AG04450 (cell line): ENCODE data around the gene GPC6. TPM values are rescaled to one million over a fixed set of nuclear protein-coding genes. Genes with fewer than 3 reads are reported as not detected.

Experiments
- CTCF ChIA-PET: fragments of 300-600, 350-600 bp; formaldehyde crosslinking; extraction: SDS; loops from one replicate; lab custom pipeline; 2022; ENCODE audit warnings: antibody characterized with exemption, inconsistent platforms; lab: Charles Lee
- POLR2A ChIA-PET: fragments of 350-600 bp; formaldehyde crosslinking; extraction: SDS; loops from one replicate; lab custom pipeline; 2021; ENCODE audit warnings: antibody characterized with exemption, inconsistent platforms; lab: Yijun Ruan, JAX
- DNase-seq: peaks from one replicate; pipeline ENCODE4 v3.0.0-alpha.2; 2011; ENCODE audit warnings: low read depth, low spot score
- H3K27ac ChIP-seq: one replicate; pipeline ENCODE4 v1.5.1; 2012; ENCODE audit warnings: low read depth, low read length, control low read depth
- H3K27me3 ChIP-seq: one replicate; pipeline ENCODE4 v1.6.0; 2012; ENCODE audit warnings: low read length; ENCODE audit not compliant: control insufficient read depth, insufficient read depth
- H3K4me3 ChIP-seq: 2 replicates; pipeline ENCODE4 v1.5.1; 2011; ENCODE audit warnings: mild to moderate bottlenecking, low read depth, low read length, control low read depth
- H3K9me3 ChIP-seq: 2 replicates; pipeline ENCODE4 v1.5.1; 2012; ENCODE audit warnings: low read length; ENCODE audit not compliant: control insufficient read depth, insufficient read depth
- polyA plus RNA-seq: library from polyadenylated mRNA; depleted of rRNA; stranded (reverse); fragments of >200 nt; gene quantifications from 2 replicates; pipeline ENCODE4 v1.2.3, GENCODE V29; 2011
- TF ChIP-seq, protein P1 (sequence below): IDR thresholded peaks from 2 replicates; pipeline ENCODE4 v1.5.1; 2011; ENCODE audit warnings: low read depth, low read length, control low read depth, inconsistent platforms

The GPC6 gene
- polyA plus RNA-seq, 1 experiment: 40.4 TPM

DNA sequence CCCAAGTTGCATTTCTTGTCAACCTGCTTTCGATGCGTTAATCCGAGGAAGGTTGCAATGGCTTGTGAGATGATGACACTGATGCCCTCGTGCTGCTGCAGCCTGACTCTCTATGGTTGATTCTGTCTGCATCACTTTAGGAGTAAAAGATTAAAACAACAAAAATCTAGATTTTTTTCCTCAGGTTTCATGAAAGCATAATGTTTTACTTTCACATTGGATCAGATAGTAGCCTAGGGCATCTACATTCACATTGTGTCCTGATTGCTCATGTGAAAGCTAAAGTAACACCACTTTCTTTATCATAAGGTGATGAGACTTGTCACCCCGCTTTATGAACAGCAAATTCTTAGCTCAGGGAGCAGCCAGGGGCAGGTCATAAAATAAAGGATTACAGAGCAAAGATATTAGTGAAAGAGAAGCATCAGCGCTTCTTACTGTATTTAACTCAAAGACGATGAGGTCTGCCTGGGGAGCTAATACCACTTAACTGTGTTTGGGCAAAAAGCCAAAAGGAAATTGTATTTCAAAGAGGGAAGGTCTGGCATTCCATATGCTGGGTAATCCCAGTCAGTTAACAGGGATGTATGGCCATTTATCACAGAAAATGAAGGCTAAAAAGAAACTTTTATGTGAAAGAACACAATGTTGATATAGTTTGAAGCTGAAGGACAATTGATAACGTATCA, 270.5 kb downstream of the GPC6 start:
- Histone ChIP-seq H3K4me3 (no peak overlapping the region), H3K27ac (no peak overlapping the region), H3K9me3 (no peaks in the 10 kb centered on the region), H3K27me3 (no peaks in the 10 kb centered on the region)
- ChIA-PET POLR2A (no interaction called here), CTCF (no interaction called here)
- TF ChIP-seq, protein P1, sequence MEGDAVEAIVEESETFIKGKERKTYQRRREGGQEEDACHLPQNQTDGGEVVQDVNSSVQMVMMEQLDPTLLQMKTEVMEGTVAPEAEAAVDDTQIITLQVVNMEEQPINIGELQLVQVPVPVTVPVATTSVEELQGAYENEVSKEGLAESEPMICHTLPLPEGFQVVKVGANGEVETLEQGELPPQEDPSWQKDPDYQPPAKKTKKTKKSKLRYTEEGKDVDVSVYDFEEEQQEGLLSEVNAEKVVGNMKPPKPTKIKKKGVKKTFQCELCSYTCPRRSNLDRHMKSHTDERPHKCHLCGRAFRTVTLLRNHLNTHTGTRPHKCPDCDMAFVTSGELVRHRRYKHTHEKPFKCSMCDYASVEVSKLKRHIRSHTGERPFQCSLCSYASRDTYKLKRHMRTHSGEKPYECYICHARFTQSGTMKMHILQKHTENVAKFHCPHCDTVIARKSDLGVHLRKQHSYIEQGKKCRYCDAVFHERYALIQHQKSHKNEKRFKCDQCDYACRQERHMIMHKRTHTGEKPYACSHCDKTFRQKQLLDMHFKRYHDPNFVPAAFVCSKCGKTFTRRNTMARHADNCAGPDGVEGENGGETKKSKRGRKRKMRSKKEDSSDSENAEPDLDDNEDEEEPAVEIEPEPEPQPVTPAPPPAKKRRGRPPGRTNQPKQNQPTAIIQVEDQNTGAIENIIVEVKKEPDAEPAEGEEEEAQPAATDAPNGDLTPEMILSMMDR: no peak
- no peak for DNase-seq

DNA sequence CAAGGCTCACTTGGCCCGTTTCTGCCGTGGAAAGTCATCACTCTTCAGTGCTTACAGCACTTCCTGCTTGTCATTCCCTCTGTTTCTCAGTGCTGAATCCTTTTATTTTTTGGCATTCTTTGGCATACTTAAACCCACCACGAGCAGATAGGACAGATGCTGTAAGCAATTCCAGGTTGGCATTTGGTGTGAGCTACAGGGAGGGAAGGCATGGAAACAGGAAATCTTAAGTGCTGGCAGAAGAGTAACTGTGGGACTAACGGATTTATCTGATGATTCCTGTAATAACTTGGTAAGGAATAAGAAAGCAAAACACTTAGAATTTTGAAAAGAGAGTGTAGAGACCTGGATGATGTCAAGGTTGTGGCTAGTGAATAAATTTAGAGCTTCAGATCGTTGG, 273.4 kb downstream of the GPC6 start:
- Histone ChIP-seq H3K4me3 (no peak overlapping the region), H3K27me3 (no peaks in the 10 kb centered on the region), H3K9me3 (no peaks in the 10 kb centered on the region), H3K27ac (no peak overlapping the region)
- POLR2A ChIA-PET: no interaction called here
- TF ChIP-seq, protein P1: no peak
- DNase-seq: no peak
- CTCF ChIA-PET: interaction anchor here (0.7 kb wide), 1 partner anchor 13 kb away, joined by 3 read pairs; no protein-coding TSS in a partner anchor

DNA sequence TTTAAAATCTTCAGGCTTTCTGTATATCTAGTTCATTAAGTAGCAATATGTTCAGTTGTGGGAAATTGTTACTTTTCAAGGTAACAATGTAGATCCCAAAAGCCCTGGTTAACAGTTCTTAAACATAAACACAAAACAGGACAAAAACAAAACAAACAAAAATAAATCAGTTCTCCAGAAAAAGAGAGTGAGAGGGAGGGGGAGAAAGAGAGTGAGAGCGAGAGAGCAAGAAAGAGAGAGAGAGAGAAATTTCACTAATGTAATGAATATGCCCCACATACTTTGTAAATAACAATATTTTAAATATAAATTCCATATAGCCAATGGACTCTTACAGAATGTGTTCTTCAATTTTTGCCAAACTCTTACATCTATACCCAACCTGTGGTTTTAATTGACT, 275.5 kb downstream of the GPC6 start:
- DNase-seq: no peak
- no peak overlapping the region for H3K27ac ChIP-seq
- H3K9me3 ChIP-seq: no peaks in the 10 kb centered on the region
- ChIA-PET CTCF (no interaction called here), POLR2A (no interaction called here)
- H3K4me3 ChIP-seq: no peak overlapping the region
- H3K27me3 ChIP-seq: no peaks in the 10 kb centered on the region
- TF ChIP-seq, protein P1: no peak

DNA sequence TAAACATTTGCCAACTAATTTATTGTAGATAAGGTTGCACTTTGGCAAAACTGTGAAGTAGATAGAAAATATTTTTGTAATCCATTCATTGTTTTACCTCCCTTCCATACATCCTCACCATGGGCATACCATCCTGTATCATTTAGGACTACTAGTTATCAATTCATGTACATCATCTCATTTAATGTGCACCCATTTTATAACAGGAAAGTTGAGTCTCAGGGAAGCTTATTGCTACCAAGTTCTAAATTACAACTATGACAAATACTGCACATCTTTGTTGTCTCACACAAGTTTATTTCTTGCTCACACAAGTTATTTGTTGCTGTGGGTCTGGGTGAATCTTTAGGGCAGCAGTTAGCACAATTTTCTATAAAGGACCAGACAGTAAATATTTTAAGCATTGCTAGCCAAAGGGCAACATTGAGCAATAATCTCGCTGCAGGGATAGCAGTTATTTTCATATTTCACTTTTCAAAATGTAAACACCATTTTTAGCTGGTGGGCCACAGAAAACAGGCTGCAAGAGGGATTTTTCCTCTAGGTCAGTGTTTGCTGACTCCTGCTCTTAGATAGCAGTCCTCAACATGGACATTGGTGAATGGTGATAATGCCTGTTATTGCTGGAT, 276.5 kb downstream of the GPC6 start:
- no peaks in the 10 kb centered on the region for H3K9me3 ChIP-seq
- POLR2A ChIA-PET: no interaction called here
- TF ChIP-seq, protein P1: no peak
- no peak overlapping the region for H3K4me3 ChIP-seq
- H3K27ac ChIP-seq: no peak overlapping the region
- no peaks in the 10 kb centered on the region for H3K27me3 ChIP-seq
- CTCF ChIA-PET: no interaction called here
- no peak for DNase-seq

DNA sequence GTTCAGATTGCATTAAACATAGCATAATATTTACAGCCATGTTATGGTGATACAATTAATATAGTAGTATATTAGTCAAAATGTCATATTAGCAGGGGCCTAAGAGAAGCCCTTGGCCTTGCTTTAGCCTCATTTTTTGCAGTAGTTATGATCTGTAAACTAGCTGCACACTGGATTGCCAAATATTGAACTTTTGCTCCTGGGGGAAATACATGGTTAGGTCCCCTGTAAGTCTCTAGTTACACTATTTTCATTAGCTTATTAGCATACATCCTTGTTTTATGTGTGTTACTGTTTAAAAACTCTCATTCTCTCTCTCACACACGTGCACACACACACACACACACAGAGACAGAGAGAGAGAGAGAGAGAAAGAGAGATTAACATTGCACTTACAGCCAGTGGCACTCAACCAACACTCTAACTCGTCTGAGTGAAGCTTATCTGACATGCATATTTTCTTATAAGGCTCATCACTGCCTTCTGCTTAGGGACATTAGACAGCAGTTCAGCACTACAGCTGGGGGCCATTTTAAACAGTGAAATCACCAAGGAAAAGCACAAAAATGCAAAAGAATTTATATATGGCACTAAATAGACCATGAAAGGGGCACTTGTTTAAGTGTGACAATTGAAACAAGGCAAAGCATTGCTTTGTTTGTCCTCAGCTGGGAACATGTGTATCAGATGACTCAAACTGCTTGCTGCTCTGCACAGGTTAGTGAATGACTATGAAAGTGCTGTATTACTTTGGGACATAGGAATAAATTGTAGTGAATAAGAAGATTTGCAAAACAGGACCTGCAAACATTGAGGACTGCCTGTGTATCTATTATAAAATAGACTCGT, 278.7 kb downstream of the GPC6 start:
- Histone ChIP-seq H3K27ac (no peak overlapping the region), H3K9me3 (no peaks in the 10 kb centered on the region), H3K27me3 (no peaks in the 10 kb centered on the region), H3K4me3 (no peak overlapping the region)
- TF ChIP-seq, protein P1: no peak
- POLR2A ChIA-PET: no interaction called here
- no peak for DNase-seq
- CTCF ChIA-PET: no interaction called here
